Loucy (cell line): ENCODE measurements around the gene SKOR1.

Experiments used
- H2AFZ ChIP-seq: fragments of 200-600 bp; sonication (generic); 2 replicates; pipeline ENCODE4 v1.6.0; 2016; ENCODE audit warnings: antibody characterized with exemption, mild to moderate bottlenecking, low read length, moderate library complexity
- H3F3A ChIP-seq: fragments of 200-600 bp; 2 replicates; pipeline ENCODE4 v1.6.0; 2016; ENCODE audit warnings: antibody characterized with exemption, low read depth, mild to moderate bottlenecking
- H3K27me3 ChIP-seq: fragments of 200-600 bp; sonication (generic); 2 replicates; pipeline ENCODE4 v1.6.1; 2014; ENCODE audit warnings: low read length, mild to moderate bottlenecking; ENCODE audit not compliant: insufficient read depth, poor library complexity, severe bottlenecking
- H3K36me3 ChIP-seq: fragments of 200-600 bp; sonication (generic); 2 replicates; pipeline ENCODE4 v1.6.1; 2016; ENCODE audit warnings: low read length; ENCODE audit not compliant: insufficient read depth
- H3K4me1 ChIP-seq: fragments of 200-600 bp; sonication (generic); 2 replicates; pipeline ENCODE4 v1.5.1; 2014; ENCODE audit warnings: low read length, mild to moderate bottlenecking; ENCODE audit not compliant: insufficient read depth, poor library complexity, severe bottlenecking
- H3K4me2 ChIP-seq: fragments of 200-600 bp; sonication (generic); 2 replicates; pipeline ENCODE4 v1.6.0; 2014; ENCODE audit warnings: antibody characterized with exemption, low read length, low read depth, mild to moderate bottlenecking; ENCODE audit not compliant: poor library complexity, severe bottlenecking
- H3K4me3 ChIP-seq: fragments of 200-600 bp; sonication (generic); 2 replicates; pipeline ENCODE4 v1.5.1; 2014; ENCODE audit warnings: low read length, mild to moderate bottlenecking, mixed read lengths; ENCODE audit not compliant: poor library complexity, severe bottlenecking
- H3K79me2 ChIP-seq: fragments of 200-600 bp; sonication (generic); 2 replicates; pipeline ENCODE4 v1.6.1; 2014; ENCODE audit warnings: low read length; ENCODE audit not compliant: insufficient read depth
- H3K9ac ChIP-seq: fragments of 200-600 bp; sonication (generic); 2 replicates; pipeline ENCODE4 v1.6.0; 2014; ENCODE audit warnings: mild to moderate bottlenecking, low read depth, low read length, moderate library complexity; ENCODE audit not compliant: poor library complexity, severe bottlenecking
- H3K9me2 ChIP-seq: fragments of 200-600 bp; sonication (generic); replicated peaks from 2 replicates; pipeline ENCODE4 v1.6.1; 2016; ENCODE audit warnings: low read depth, low read length, mixed read lengths
- H3K9me3 ChIP-seq: fragments of 200-600 bp; sonication (generic); 2 replicates; pipeline ENCODE4 v1.6.1; 2014; ENCODE audit warnings: mild to moderate bottlenecking, antibody characterized with exemption, low read length, low read depth; ENCODE audit not compliant: insufficient read depth
- H4K20me1 ChIP-seq: fragments of 200-600 bp; sonication (generic); 2 replicates; pipeline ENCODE4 v1.6.0; 2014; ENCODE audit warnings: antibody characterized with exemption, low read length, mild to moderate bottlenecking; ENCODE audit not compliant: insufficient read depth, poor library complexity, severe bottlenecking
- EZH2phosphoT487 ChIP-seq: fragments of 200-600 bp; IDR thresholded peaks from 2 replicates; pipeline ENCODE4 v1.6.1; 2018; ENCODE audit warnings: antibody characterized with exemption, mild to moderate bottlenecking, moderate library complexity, borderline replicate concordance
- TF ChIP-seq, protein P1 (sequence below): fragments of 200-600 bp; sonication (generic); conservative IDR thresholded peaks from 2 replicates; pipeline ENCODE4 v1.5.1; 2014; ENCODE audit warnings: mild to moderate bottlenecking, antibody characterized with exemption, low read length

The SKOR1 gene

DNA sequence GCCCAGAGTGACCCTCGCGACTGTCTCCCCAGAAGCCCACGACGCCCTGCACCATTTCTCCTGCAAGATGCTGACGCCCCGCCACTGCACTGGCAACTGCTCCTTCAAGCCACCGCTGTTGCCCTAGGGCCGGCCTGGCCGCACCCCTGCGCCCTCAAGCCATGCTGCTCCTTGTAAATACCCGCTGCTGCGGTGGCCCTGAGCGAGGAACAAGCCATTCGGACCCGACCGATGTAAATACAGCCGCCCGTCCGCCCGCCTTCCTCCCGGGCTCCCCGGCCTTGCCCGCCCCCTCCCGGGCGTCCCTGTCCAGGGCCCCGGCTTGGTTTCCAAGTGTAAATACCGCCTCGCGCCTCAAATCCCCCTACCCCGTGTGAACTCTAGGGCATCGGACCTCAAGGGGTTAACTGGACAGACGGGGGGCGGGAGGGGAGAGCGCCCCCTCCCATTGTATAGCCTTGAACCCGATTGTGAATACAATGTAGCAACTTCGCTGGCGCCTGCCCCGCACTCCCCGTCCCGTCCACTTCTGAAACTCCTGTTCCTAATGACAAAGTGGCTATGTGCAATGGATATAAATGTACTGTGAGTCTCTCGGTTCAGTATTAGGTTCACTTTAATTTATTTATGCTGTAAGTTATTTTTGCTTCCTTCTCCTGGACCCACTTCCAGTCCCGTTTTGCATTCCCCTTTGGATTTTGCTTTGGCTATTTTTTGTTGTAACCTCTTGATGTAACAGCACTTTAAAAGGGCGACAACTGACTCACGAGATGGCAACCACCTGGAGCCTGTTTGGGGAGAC is 8.6 kb downstream of the SKOR1 start:
- peak overlapping the region; percentile 75 for H3K4me2 ChIP-seq

DNA sequence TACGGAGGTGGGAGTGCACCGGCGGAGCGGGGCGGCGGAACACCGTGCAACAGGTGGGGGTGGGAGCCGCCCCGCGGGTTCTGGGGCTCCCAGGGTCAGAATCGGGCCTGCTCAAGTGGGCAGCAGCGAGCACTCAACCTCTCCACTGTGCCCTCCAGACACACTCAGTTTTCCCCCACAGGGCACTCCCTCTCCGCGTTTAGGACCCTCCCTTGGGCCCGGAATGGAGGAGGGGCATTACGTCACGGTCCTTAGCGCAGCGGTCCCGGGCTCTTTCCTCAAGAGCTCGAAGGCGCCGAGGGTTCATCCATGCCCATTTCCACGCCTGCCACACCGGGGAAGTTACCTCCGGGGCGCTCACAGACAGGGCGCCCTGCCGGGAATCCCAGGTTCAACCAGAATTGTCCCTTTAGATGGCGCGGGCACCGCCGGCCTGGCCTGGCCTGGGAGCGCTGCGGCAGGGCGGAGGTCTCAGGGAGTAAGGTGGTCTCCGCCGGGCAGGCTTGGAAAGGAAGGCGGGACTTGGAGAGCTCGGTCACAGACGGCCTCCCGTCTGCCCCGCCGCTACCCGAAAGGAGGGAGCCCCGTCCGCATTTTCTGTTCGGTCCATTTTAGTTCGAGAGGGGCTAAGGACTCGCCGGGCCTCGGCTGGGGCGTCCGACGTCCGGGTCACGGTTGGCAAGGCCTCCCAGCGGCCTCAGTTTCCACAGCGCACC is 9.4 kb downstream of the SKOR1 start:
- H3K4me3 ChIP-seq: peak overlapping the region; percentile 78
- H3K9ac ChIP-seq: peak overlapping the region; percentile 77
- no peaks in the 10 kb centered on the region for H3K36me3 ChIP-seq
- H2AFZ ChIP-seq: peak overlapping the region; percentile 68
- no peaks in the 10 kb centered on the region for H3K27me3 ChIP-seq
- H3K9me3 ChIP-seq: no peaks in the 10 kb centered on the region
- peaks cover 49% of the 10 kb centered on the region for H3K4me1 ChIP-seq
- no peak for TF ChIP-seq EZH2phosphoT487
- TF ChIP-seq, protein P1, sequence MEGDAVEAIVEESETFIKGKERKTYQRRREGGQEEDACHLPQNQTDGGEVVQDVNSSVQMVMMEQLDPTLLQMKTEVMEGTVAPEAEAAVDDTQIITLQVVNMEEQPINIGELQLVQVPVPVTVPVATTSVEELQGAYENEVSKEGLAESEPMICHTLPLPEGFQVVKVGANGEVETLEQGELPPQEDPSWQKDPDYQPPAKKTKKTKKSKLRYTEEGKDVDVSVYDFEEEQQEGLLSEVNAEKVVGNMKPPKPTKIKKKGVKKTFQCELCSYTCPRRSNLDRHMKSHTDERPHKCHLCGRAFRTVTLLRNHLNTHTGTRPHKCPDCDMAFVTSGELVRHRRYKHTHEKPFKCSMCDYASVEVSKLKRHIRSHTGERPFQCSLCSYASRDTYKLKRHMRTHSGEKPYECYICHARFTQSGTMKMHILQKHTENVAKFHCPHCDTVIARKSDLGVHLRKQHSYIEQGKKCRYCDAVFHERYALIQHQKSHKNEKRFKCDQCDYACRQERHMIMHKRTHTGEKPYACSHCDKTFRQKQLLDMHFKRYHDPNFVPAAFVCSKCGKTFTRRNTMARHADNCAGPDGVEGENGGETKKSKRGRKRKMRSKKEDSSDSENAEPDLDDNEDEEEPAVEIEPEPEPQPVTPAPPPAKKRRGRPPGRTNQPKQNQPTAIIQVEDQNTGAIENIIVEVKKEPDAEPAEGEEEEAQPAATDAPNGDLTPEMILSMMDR: no peak
- peak overlapping the region; percentile 75 for H3K4me2 ChIP-seq
- H3K79me2 ChIP-seq: no peaks in the 10 kb centered on the region
- H4K20me1 ChIP-seq: no peaks in the 10 kb centered on the region
- no peaks in the 10 kb centered on the region for H3K9me2 ChIP-seq
- no peaks in the 10 kb centered on the region; the same call in 1 of the 2 replicates for H3F3A ChIP-seq

More for the DNA sequence above, 8.6 kb downstream of the SKOR1 start:
- Histone ChIP-seq H3K9me2 (no peaks in the 10 kb centered on the region), H3F3A (no peaks in the 10 kb centered on the region), H4K20me1 (no peaks in the 10 kb centered on the region), H3K27me3 (no peaks in the 10 kb centered on the region), H3K4me3 (peak overlapping the region; percentile 78), H2AFZ (no peak overlapping the region), H3K36me3 (no peaks in the 10 kb centered on the region), H3K9ac (peak overlapping the region; percentile 77), H3K4me1 (peaks cover 44% of the 10 kb centered on the region), H3K79me2 (no peaks in the 10 kb centered on the region), H3K9me3 (no peaks in the 10 kb centered on the region)
- no peak for TF ChIP-seq EZH2phosphoT487
- TF ChIP-seq, protein P1: peak; percentile 57

DNA sequence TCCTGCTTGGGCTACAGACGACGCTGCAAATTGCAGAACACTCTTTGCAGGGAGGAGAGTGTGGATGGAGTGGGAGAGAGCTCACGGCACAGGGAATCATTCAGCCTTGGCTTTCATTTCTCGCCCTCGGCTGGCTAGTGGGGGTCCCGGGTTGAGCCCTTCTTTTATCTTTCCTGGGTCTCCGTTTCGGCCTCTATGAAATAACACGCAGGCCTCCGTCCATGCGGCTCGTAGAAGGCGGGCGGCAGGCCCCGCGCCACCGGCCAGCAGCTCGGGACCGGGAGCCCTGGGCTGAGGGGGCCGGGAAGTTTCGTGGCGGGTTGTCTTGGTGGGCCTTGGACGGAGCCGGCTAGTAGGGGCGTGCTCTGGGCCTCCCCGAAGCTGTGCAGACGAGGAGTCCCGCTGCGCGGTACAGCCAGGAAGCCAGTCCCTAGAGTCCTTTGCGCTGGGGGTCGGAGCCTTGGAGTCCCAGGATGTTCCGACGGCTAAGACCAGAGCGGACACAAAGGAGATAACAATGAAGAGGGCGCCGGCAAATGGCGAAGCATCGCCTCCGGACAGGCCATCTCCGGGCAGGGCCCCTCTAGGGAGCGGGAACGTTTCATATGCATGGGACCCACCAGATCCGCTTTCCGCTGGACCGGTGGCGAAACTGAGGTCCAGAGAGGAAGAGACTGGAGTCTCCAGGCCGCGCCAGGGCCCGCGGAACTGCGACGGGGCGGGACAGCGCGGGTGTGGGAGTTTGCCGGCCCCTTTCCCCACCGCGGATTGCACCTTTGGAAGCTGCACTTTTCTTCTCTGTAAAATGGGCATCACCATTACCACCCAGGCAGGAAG is 10.2 kb downstream of the SKOR1 start:
- Histone ChIP-seq H3K9me3 (no peaks in the 10 kb centered on the region), H3K36me3 (no peaks in the 10 kb centered on the region), H3K79me2 (no peaks in the 10 kb centered on the region), H3K4me3 (peak overlapping the region; percentile 78), H2AFZ (peak overlapping the region; percentile 70), H3K4me1 (peaks cover 42% of the 10 kb centered on the region), H3K4me2 (peak overlapping the region; percentile 75), H3K27me3 (no peaks in the 10 kb centered on the region), H3F3A (no peaks in the 10 kb centered on the region; the same call in 1 of the 2 replicates), H4K20me1 (no peaks in the 10 kb centered on the region), H3K9ac (peak overlapping the region; percentile 77), H3K9me2 (no peaks in the 10 kb centered on the region)
- TF ChIP-seq, protein P1: no peak
- TF ChIP-seq EZH2phosphoT487: no peak
